Upper lobe of right lung (tissue), 1 donor: ENCODE results near the gene FBXL16. TPM values are rescaled to one million over a fixed set of nuclear protein-coding genes. Genes with fewer than 3 reads are reported as not detected.
A peak's percentile ranks its signal among the peaks of the same experiment; 100 is the strongest.

Experiments used
- ATAC-seq: fragments of 200-7000 bp; cut with Tn5 transposase; one replicate; pipeline ENCODE4 v1.9.1; 2020; ENCODE audit warnings: mild to moderate bottlenecking, moderate library complexity
- DNase-seq: peaks from one replicate; pipeline ENCODE4 v3.0.0-alpha.2; 2020
- H3K27ac ChIP-seq: fragments of 200-600 bp; one replicate; pipeline ENCODE4 v1.8.0; 2022
- H3K27me3 ChIP-seq: fragments of 200-600 bp; one replicate; pipeline ENCODE4 v1.8.0; 2022; ENCODE audit warnings: mild to moderate bottlenecking
- H3K36me3 ChIP-seq: fragments of 200-600 bp; one replicate; pipeline ENCODE4 v1.8.0; 2022
- H3K4me1 ChIP-seq: fragments of 200-600 bp; one replicate; pipeline ENCODE4 v1.8.0; 2022
- H3K4me3 ChIP-seq: fragments of 200-600 bp; one replicate; pipeline ENCODE4 v1.8.0; 2022; ENCODE audit warnings: mild to moderate bottlenecking
- H3K9me3 ChIP-seq: fragments of 200-600 bp; one replicate; pipeline ENCODE4 v1.8.0; 2022
- intact Hi-C: fragments of 100-400 bp; cut with DNase I; formaldehyde crosslinking; loops from one replicate; pipeline ENCODE4 v1.11.0; 2022
- total RNA-seq: library from RNA; stranded (reverse); fragmentation: NEBNext Ultra II Directional; extraction: Animal tissue kit (Norgen Biotek cat#: 25700); gene quantifications from one replicate; pipeline ENCODE4 v1.2.1, GENCODE V29; 2021
- TF ChIP-seq, protein P1 (sequence below): fragments of 200-600 bp; IDR thresholded peaks from one replicate; pipeline ENCODE4 v1.8.0; 2022; ENCODE audit warnings: antibody characterized with exemption
- donor health status: DM: no; HTN: yes; CAD: no; lungs with severe emphysema.

The FBXL16 gene
- total RNA-seq, 1 donor from 2014 or later, result 3.6 TPM

DNA sequence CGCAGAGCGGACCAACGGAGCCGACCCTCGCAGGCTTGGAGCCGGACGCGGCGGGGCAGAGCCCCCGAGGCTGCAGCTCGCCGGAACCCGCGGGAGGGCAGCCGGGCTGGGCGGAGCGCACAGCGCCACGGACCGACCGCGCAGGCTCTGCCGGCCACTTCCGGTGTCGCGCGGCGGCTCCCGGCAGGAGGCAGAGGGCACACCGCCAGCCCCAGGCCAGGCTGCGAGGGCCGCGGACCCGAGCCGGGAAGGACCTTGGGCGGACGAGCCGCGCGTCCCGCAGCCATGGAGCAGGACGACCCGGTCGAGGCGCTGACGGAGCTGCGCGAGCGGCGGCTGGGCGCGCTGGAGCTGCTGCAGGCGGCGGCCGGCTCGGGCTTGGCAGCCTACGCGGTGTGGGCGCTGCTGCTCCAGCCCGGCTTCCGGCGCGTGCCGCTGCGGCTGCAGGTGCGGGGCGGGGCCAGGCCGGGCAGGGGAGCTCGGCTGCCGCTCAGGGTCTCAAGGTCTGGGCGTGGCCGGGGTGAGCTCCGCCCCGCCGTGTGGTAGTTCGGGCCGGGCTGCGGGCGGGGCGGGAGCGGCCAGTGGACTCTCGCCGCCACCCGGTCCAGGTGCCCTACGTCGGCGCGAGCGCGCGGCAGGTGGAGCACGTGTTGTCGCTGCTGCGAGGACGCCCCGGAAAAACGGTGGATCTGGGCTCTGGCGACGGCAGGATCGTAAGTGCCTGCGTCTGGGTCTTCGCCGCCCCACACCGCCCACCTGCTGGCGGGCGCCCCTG lies 15.6 kb upstream of the FBXL16 start, which contains the start of gene ANTKMT:
Gene ANTKMT (plus strand): TSS at position 157 of the 775 bp plus-strand sequence. CDS start 129 bp downstream, at position 286.
- peak; percentile 91 for ATAC-seq
- intact Hi-C loops, result no loop called here
- Histone ChIP-seq H3K27ac (peak within 1 kb of the TSS; percentile 84), H3K9me3 (no peaks in the 10 kb centered on the region), H3K4me3 (peak within 1 kb of the TSS; percentile 85), H3K4me1 (peaks cover 20% of the 10 kb centered on the region), H3K27me3 (peaks cover under 1% of the 10 kb centered on the region), H3K36me3 (no peaks in the 10 kb centered on the region)
- peak; percentile 93 for DNase-seq
- TF ChIP-seq, protein P1, sequence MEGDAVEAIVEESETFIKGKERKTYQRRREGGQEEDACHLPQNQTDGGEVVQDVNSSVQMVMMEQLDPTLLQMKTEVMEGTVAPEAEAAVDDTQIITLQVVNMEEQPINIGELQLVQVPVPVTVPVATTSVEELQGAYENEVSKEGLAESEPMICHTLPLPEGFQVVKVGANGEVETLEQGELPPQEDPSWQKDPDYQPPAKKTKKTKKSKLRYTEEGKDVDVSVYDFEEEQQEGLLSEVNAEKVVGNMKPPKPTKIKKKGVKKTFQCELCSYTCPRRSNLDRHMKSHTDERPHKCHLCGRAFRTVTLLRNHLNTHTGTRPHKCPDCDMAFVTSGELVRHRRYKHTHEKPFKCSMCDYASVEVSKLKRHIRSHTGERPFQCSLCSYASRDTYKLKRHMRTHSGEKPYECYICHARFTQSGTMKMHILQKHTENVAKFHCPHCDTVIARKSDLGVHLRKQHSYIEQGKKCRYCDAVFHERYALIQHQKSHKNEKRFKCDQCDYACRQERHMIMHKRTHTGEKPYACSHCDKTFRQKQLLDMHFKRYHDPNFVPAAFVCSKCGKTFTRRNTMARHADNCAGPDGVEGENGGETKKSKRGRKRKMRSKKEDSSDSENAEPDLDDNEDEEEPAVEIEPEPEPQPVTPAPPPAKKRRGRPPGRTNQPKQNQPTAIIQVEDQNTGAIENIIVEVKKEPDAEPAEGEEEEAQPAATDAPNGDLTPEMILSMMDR, result no peak

DNA sequence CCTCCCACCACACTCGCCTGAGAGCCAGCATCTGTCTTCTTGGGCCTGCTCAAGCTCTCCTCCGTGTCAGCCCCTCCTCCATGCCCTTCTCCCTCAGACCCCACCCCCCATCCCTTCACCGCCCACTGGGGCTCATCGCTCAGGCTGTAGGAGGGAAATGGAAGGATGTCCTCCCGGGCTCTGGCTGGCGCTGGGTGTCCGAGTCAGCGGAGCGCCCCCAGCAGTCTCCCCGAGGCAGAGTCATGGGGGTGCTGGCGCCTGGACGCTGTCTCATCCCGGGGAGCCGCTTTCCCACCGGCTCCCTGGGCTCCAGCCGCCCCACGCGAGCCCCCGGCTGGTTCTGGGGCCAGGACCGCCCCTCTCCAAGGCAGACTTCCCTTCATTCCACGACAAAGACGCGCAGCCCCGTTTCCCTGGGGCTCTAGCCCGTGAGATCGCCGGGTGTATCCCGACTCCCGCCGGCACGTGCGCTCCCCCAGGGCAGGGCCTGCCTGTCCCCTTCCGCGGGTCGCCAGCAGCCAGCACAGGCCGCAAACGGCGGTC lies 14.9 kb upstream of the FBXL16 start:
- peak overlapping the region; percentile 85 for H3K4me3 ChIP-seq
- TF ChIP-seq, protein P1, result peak; percentile 20
- H3K36me3 ChIP-seq, result no peaks in the 10 kb centered on the region
- DNase-seq (no peak), ATAC-seq (peak; percentile 1)
- H3K4me1 ChIP-seq, result peaks cover 24% of the 10 kb centered on the region
- intact Hi-C loops, result no loop called here
- H3K27ac ChIP-seq, result peak overlapping the region; percentile 84
- H3K9me3 ChIP-seq, result no peaks in the 10 kb centered on the region
- H3K27me3 ChIP-seq, result no peaks in the 10 kb centered on the region

DNA sequence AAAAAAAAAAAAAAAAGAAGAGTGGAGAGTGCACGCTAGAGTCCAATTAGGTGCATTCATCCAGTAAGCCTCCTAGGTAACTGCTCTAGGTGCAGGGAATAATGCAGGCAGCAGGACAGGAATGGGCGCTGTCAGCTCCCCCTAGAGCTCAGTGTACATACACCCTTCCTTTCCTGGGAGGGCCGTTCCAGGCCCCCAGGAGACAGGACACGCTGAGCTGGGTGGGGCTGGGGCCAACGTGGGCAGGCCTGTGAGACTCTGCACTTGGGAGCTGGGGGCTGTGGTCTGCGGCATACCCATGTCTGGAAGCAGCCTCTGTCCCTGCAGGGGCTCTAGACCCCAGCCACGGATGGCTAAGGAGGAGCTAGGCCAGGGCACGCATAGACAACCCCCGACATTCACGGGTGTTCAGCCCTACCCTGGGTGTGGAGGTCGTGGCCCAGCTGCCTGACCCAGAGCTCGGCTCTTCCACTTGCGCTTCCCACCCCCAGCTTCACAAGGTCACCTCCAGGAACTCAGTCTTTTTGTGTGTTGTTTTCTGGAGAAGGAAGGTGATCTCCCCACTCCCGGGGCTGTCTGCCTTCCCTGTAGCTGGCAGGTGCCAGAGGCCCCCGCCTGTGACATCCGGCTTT lies 14.3 kb upstream of the FBXL16 start:
- ATAC-seq (no peak), DNase-seq (no peak)
- peaks cover 24% of the 10 kb centered on the region for H3K4me1 ChIP-seq
- H3K36me3 ChIP-seq, result no peaks in the 10 kb centered on the region
- no peaks in the 10 kb centered on the region for H3K9me3 ChIP-seq
- H3K27me3 ChIP-seq, result no peaks in the 10 kb centered on the region
- intact Hi-C loops, result loop anchor here (10.0 kb wide), 1 partner anchor 65 kb away; the partner anchor contains the start of genes CHTF18 and RPUSD1
- H3K4me3 ChIP-seq, result peak overlapping the region; percentile 85
- TF ChIP-seq, protein P1, result peak; percentile 8
- H3K27ac ChIP-seq, result peak overlapping the region; percentile 84

DNA sequence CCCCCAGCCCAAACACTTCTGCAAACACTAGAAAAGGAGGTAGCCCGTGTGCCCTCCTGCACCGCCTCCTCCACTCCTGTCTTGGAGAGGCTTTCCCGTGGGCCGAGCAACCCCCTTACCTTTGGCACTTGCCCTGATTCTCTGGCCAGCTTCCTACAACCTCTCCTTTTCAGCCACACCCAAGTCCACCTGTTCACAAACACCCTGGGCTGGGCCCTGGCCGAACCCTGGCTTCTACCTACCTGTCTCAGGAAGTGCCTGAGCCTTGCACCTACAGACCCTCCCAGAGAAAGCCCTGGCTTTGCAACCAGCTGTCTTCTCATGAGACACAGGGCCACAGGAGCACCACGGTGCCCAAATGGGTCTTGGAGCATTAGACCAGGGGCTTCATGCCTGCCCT lies 13.3 kb upstream of the FBXL16 start:
- no peaks in the 10 kb centered on the region for H3K9me3 ChIP-seq
- no peak overlapping the region for H3K4me3 ChIP-seq
- DNase-seq, result no peak
- no peaks in the 10 kb centered on the region for H3K36me3 ChIP-seq
- H3K27me3 ChIP-seq, result no peaks in the 10 kb centered on the region
- intact Hi-C loops, result loop anchor here (10.0 kb wide), 1 partner anchor 66 kb away; the partner anchor contains the start of genes CHTF18 and RPUSD1
- no peak overlapping the region for H3K27ac ChIP-seq
- ATAC-seq, result no peak
- TF ChIP-seq, protein P1, result no peak
- H3K4me1 ChIP-seq, result peaks cover 29% of the 10 kb centered on the region

DNA sequence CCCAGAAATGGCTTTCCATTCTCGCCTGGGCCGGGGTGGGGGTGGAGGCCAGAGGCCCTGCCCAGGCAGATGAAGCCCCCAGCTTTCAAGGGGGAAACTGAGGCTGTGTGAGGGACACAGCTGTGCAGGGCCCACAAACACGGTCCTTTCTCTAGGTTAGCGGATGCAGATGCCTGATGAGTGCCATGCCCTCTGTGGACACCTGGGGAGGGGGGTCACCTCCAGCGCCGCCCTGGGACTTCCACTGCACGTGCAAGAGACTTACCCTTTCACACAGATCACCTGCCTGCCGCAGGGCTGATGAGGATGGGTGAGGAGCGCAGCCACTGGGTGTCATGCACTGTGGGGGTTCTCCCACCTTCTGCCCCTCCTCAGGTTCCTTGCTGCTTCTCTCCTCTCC lies 12.8 kb upstream of the FBXL16 start:
- H3K27me3 ChIP-seq, result no peaks in the 10 kb centered on the region
- intact Hi-C loops, result loop anchor here (10.0 kb wide), 1 partner anchor 66 kb away; the partner anchor contains the start of genes CHTF18 and RPUSD1
- H3K9me3 ChIP-seq, result no peaks in the 10 kb centered on the region
- no peaks in the 10 kb centered on the region for H3K36me3 ChIP-seq
- TF ChIP-seq, protein P1, result no peak
- no peak overlapping the region for H3K4me3 ChIP-seq
- DNase-seq (no peak), ATAC-seq (no peak)
- H3K4me1 ChIP-seq, result peaks cover 29% of the 10 kb centered on the region
- no peak overlapping the region for H3K27ac ChIP-seq
